Chondrocyte (in vitro differentiated cells): ENCODE results near the gene TADA2A. TPM values are rescaled to one million over a fixed set of nuclear protein-coding genes. Genes with fewer than 3 reads are reported as not detected.

ENCODE experiments used
- DNase-seq: peaks from one replicate; pipeline ENCODE4 v3.0.0; 2021; ENCODE audit warnings: mixed read lengths, low spot score
- H3K27ac Mint-ChIP-seq: one replicate; pipeline ENCODE4 v1.8.0; 2021; ENCODE audit warnings: mild to moderate bottlenecking, moderate library complexity, mixed read lengths; ENCODE audit not compliant: unreplicated experiment
- H3K27me3 Mint-ChIP-seq: 2 replicates; pipeline ENCODE4 v1.8.0; 2021; ENCODE audit warnings: low read depth, mixed read lengths
- H3K36me3 Mint-ChIP-seq: 2 replicates; pipeline ENCODE4 v1.8.0; 2021; ENCODE audit warnings: low read depth, mixed read lengths
- H3K4me1 Mint-ChIP-seq: 2 replicates; pipeline ENCODE4 v1.8.0; 2021; ENCODE audit warnings: low read depth, mild to moderate bottlenecking, mixed read lengths
- H3K4me3 Mint-ChIP-seq: one replicate; pipeline ENCODE4 v1.8.0; 2021; ENCODE audit warnings: mild to moderate bottlenecking, moderate library complexity, mixed read lengths; ENCODE audit not compliant: unreplicated experiment
- H3K9me3 Mint-ChIP-seq: 2 replicates; pipeline ENCODE4 v1.8.0; 2021; ENCODE audit warnings: low read depth, mixed read lengths
- CTCF ChIP-seq: fragments of 200-600 bp; sonication (generic); IDR thresholded peaks from 2 replicates; pipeline ENCODE4 v1.5.0; 2021; ENCODE audit warnings: antibody characterized with exemption, mild to moderate bottlenecking, moderate library complexity
- total RNA-seq: library from RNA; stranded (reverse); gene quantifications from 3 replicates; pipeline ENCODE4 v1.2.1, GENCODE V29; 2021

TADA2A gene
- total RNA-seq, 1 donor from 2014 or later, result 15.1 TPM

- Mint-ChIP-seq H3K27ac (no peak overlapping the region), H3K4me3 (no peak overlapping the region), H3K27me3 (no peaks in the 10 kb centered on the region), H3K4me1 (peaks cover 13% of the 10 kb centered on the region), H3K36me3 (peaks cover 16% of the 10 kb centered on the region), H3K9me3 (no peaks in the 10 kb centered on the region)
- no peak for DNase-seq
- TF ChIP-seq CTCF, result no peak
Observed at GRCh38 chr17:37512442-37513068, 105.9 kb downstream of the TADA2A start.

GRCh38 chr17:37513711-37514110 lies 107.0 kb downstream of the TADA2A start:
- no peak overlapping the region for H3K4me3 Mint-ChIP-seq
- no peak for TF ChIP-seq CTCF
- H3K4me1 Mint-ChIP-seq, result peaks cover 13% of the 10 kb centered on the region
- no peak for DNase-seq
- peaks cover 22% of the 10 kb centered on the region for H3K36me3 Mint-ChIP-seq
- no peaks in the 10 kb centered on the region for H3K27me3 Mint-ChIP-seq
- H3K9me3 Mint-ChIP-seq, result no peaks in the 10 kb centered on the region
- H3K27ac Mint-ChIP-seq, result no peak overlapping the region

DNA sequence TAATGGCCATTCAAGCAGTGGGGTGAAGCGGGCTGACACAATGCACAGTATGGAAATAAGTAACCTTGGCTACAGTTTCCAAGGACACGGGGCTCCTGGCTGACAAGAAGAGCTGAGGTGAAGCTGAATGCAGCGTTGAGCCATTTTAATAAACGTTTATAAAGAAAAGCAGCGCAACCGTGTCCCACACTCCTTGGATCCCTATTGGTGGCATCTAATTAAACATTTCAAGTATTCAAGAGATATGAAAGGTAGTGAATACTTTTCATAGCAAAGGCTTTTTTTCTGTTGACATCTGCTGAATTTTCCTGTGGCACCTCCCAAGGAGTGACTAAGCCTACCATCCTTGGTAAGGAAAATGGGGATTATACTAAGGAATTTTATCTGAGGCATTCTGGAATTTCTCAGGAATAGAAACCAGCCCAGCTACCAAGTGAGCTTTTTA lies 109.5 kb downstream of the TADA2A start:
- Mint-ChIP-seq H3K27ac (peak overlapping the region; percentile 93), H3K4me3 (no peak overlapping the region), H3K36me3 (peaks cover 30% of the 10 kb centered on the region), H3K9me3 (no peaks in the 10 kb centered on the region), H3K4me1 (peaks cover 15% of the 10 kb centered on the region), H3K27me3 (no peaks in the 10 kb centered on the region)
- no peak for TF ChIP-seq CTCF
- no peak for DNase-seq

GRCh38 chr17:37517881-37518280 lies 111.2 kb downstream of the TADA2A start:
- Mint-ChIP-seq H3K27ac (peak overlapping the region; percentile 33), H3K36me3 (peaks cover 25% of the 10 kb centered on the region), H3K4me3 (no peak overlapping the region), H3K4me1 (peaks cover 15% of the 10 kb centered on the region), H3K27me3 (no peaks in the 10 kb centered on the region), H3K9me3 (no peaks in the 10 kb centered on the region)
- DNase-seq, result no peak
- TF ChIP-seq CTCF, result no peak

DNA sequence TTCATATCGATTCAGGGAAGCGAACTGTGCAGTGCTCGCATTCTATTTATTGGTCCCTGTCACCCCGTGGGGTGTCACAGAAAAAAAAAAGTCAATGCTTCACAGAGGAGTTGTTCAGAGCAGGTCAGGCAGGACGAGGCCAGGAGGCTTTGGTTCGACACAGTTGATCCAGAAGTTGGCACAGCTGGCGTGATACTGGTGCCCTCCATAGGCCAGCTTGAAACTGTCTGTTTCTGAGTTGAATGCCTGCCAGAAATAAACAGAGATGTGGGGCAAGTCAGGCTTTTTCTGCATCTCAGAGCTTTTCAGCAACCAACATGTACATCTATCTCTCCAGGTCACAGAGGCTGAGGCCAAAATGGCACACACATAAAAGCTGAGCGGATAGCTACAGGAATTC lies 112.1 kb downstream of the TADA2A start:
- Mint-ChIP-seq H3K27me3 (no peaks in the 10 kb centered on the region), H3K27ac (no peak overlapping the region)
- DNase-seq, result no peak

More for the DNA sequence above, 112.1 kb downstream of the TADA2A start:
- peak; percentile 30 for TF ChIP-seq CTCF
- no peak overlapping the region for H3K4me3 Mint-ChIP-seq
- peaks cover 15% of the 10 kb centered on the region for H3K4me1 Mint-ChIP-seq
- H3K9me3 Mint-ChIP-seq, result no peaks in the 10 kb centered on the region
- peaks cover 24% of the 10 kb centered on the region for H3K36me3 Mint-ChIP-seq
